Fibroblast of mammary gland (primary cell): ENCODE measurements around the gene NUDT17.

Source experiments
- DNase-seq: peaks from one replicate; pipeline ENCODE4 v3.0.0-alpha.2; 2010; ENCODE audit warnings: low read depth
- H3K4me3 ChIP-seq: 2 replicates; pipeline ENCODE4 v1.5.1; 2011; ENCODE audit warnings: low read depth, mild to moderate bottlenecking, low read length, moderate library complexity; ENCODE audit not compliant: control insufficient read depth
- CTCF ChIP-seq: conservative IDR thresholded peaks from 2 replicates; pipeline ENCODE4 v1.5.1; 2011; ENCODE audit warnings: low read depth, low read length, inconsistent platforms; ENCODE audit not compliant: control insufficient read depth, insufficient read depth

NUDT17 gene

GRCh38 chr1:145863282-145864018, 18.0 kb downstream of the NUDT17 start:
- peak; percentile 50 for DNase-seq
- no peak overlapping the region for H3K4me3 ChIP-seq
- TF ChIP-seq CTCF, result no peak

GRCh38 chr1:145868232-145868631, 22.8 kb downstream of the NUDT17 start:
- TF ChIP-seq CTCF, result no peak
- no peak for DNase-seq
- no peak overlapping the region for H3K4me3 ChIP-seq

- no peak for TF ChIP-seq CTCF
- DNase-seq, result peak; percentile 53
- H3K4me3 ChIP-seq, result peak overlapping the region; percentile 45
These were observed 26.8 kb downstream of the NUDT17 start for GRCh38 chr1:145871994-145872924.

- no peak for DNase-seq
- TF ChIP-seq CTCF, result no peak
- H3K4me3 ChIP-seq, result no peak overlapping the region
These were observed 29.2 kb downstream of the NUDT17 start for GRCh38 chr1:145874646-145875045.

- no peak for DNase-seq
- no peak overlapping the region for H3K4me3 ChIP-seq
- no peak for TF ChIP-seq CTCF
These were observed 32.6 kb downstream of the NUDT17 start for GRCh38 chr1:145877923-145878486.

- no peak for DNase-seq
- no peak overlapping the region for H3K4me3 ChIP-seq
- no peak for TF ChIP-seq CTCF
These were observed 33.3 kb downstream of the NUDT17 start for GRCh38 chr1:145878724-145879123.
